Mucosa of descending colon (tissue), 3 donors: ENCODE results near the gene FBN2. TPM values are rescaled to one million over a fixed set of nuclear protein-coding genes. Genes with fewer than 3 reads are reported as not detected.

Source experiments
- ATAC-seq: fragments of 200-7000 bp; cut with Tn5 transposase; one replicate; pipeline ENCODE4 v1.9.1; 2020; ENCODE audit warnings: mild to moderate bottlenecking, moderate library complexity
- DNase-seq, 3 donors: peaks; one replicate each; pipeline ENCODE4 v3.0.0-alpha.2; 2020
- H3K36me3 ChIP-seq: fragments of 200-600 bp; one replicate; pipeline ENCODE4 v1.8.0; 2021; ENCODE audit warnings: low read depth, mild to moderate bottlenecking
- H3K4me1 ChIP-seq: fragments of 200-600 bp; one replicate; pipeline ENCODE4 v1.8.0; 2021; ENCODE audit warnings: low read depth, mild to moderate bottlenecking
- H3K4me3 ChIP-seq: fragments of 200-600 bp; one replicate; pipeline ENCODE4 v1.8.0; 2021; ENCODE audit warnings: mild to moderate bottlenecking
- H3K9me3 ChIP-seq: fragments of 200-600 bp; one replicate; pipeline ENCODE4 v1.8.0; 2021; ENCODE audit warnings: mild to moderate bottlenecking
- intact Hi-C, 2 donors: fragments of 100-400 bp; cut with DNase I in 1 of 2; cut with micrococcal nuclease in 1 of 2; formaldehyde crosslinking; loops; one replicate each; pipeline versions ENCODE4 v1.11.0 to v1.11.1; 2022; cut with DNase I, micrococcal nuclease
- total RNA-seq, 3 donors: library from RNA; stranded (reverse); fragmentation: NEBNext Ultra II Directional in 2 of 3; extraction: Animal tissue kit (Norgen Biotek cat#: 25700) in 2 of 3; gene quantifications; one replicate each; pipeline versions ENCODE4 v1.2.1 to v1.2.4, GENCODE V29; 2021 to 2023
- TF ChIP-seq, protein P1 (sequence below): fragments of 200-600 bp; IDR thresholded peaks from one replicate; pipeline ENCODE4 v1.8.0; 2022; ENCODE audit warnings: antibody characterized with exemption, mild to moderate bottlenecking
- donor health status: DM: no; HTN: no; CAD: no; lungs with moderate emphysema.
- donor health status: DM: no; HTN: no; CAD: no.
- donor health status: DM: no; HTN: yes; CAD: no.

Gene FBN2
- total RNA-seq, 3 donors from 2014 or later = 1.0 to 5.8 (median 1.6) TPM

DNA sequence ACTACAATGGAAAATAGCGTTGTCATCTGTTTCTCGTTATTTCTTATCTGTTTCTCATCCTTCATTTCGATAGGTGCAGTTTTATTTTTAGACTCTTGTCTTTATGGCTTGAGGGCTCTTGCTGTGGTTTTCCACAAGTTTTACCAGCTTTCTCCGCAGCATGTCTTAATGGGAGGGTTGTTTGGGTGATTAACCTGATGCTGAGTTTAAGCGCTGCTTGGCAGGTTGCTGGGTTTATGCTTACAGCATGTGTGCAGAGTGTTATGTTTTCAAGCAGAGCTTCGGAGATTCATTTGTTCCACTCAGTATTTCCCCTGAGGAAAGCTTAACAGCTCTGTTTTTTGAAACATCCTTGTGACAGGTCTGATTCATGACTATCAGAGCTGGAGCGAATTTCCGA is 300.5 kb downstream of the FBN2 start:
- Histone ChIP-seq H3K4me1 (no peaks in the 10 kb centered on the region), H3K36me3 (no peaks in the 10 kb centered on the region), H3K4me3 (no peak overlapping the region), H3K9me3 (no peaks in the 10 kb centered on the region)
- TF ChIP-seq, protein P1, sequence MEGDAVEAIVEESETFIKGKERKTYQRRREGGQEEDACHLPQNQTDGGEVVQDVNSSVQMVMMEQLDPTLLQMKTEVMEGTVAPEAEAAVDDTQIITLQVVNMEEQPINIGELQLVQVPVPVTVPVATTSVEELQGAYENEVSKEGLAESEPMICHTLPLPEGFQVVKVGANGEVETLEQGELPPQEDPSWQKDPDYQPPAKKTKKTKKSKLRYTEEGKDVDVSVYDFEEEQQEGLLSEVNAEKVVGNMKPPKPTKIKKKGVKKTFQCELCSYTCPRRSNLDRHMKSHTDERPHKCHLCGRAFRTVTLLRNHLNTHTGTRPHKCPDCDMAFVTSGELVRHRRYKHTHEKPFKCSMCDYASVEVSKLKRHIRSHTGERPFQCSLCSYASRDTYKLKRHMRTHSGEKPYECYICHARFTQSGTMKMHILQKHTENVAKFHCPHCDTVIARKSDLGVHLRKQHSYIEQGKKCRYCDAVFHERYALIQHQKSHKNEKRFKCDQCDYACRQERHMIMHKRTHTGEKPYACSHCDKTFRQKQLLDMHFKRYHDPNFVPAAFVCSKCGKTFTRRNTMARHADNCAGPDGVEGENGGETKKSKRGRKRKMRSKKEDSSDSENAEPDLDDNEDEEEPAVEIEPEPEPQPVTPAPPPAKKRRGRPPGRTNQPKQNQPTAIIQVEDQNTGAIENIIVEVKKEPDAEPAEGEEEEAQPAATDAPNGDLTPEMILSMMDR = no peak
- ATAC-seq = no peak
- DNase-seq = no peak
- intact Hi-C loops = no loop called here

GRCh38 chr5:128237000-128237399 is 301.0 kb downstream of the FBN2 start:
- ATAC-seq (no peak), DNase-seq (no peak)
- TF ChIP-seq, protein P1 = no peak
- Histone ChIP-seq H3K4me1 (no peaks in the 10 kb centered on the region), H3K4me3 (no peak overlapping the region), H3K36me3 (no peaks in the 10 kb centered on the region), H3K9me3 (no peaks in the 10 kb centered on the region)
- intact Hi-C loops = no loop called here

DNA sequence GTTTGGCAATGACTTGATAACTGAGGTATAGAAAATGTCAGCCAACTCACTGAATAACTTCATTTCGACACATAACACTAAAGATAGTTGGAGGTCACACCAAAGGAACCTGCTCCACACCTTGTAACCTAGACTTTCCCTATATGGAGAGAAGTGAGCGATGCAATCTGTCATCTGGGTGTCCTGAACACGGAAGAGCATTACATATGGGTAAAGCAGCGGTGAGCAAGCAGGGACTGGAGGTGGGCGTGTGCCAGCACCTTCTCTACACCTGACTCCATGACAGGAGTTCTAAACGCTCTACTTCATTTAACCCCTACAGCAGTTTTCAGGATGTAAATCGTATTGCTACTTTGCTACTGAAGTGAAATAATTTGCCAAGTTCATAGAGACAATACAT is 301.7 kb downstream of the FBN2 start:
- no peak overlapping the region for H3K4me3 ChIP-seq
- intact Hi-C loops = no loop called here
- H3K36me3 ChIP-seq = no peaks in the 10 kb centered on the region
- DNase-seq (no peak), ATAC-seq (no peak)
- H3K4me1 ChIP-seq = no peaks in the 10 kb centered on the region
- TF ChIP-seq, protein P1 = no peak
- no peaks in the 10 kb centered on the region for H3K9me3 ChIP-seq

DNA sequence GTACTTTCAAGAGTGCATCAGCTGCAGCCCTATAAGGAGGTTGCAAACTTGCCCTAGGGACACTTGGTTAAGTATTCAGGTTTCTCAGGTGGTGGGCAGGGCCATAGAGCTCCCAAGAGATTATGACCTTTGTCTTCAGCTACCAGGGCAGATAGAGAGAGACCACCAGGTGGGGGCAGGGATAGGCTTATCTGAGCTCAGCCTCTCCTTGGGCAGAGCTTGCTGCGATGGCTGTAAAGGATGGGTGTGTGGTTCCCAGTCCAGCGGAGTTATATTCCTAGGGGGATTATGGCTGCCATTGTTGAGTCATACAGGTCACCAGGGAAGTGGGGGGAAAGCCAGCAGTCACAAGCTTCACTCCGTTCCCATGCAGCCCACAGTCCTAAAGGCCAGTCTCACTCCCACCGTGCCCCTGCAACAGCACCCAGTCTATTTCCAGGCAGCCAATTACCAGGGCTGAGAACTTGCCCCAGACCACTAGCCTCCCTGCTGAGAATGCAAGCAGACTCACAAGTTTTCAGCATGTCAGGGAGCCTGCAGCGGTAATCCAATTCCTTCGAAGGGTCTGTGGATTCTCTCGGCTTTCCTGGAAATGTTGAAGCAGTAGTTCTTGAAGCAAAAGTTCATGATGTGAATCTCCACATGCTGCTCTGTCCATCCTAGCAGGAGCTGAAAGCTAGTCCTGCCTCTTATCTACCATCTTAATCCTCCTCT is 303.0 kb downstream of the FBN2 start:
- ATAC-seq = no peak
- Histone ChIP-seq H3K4me1 (no peaks in the 10 kb centered on the region), H3K36me3 (no peaks in the 10 kb centered on the region), H3K4me3 (no peak overlapping the region), H3K9me3 (no peaks in the 10 kb centered on the region)
- TF ChIP-seq, protein P1 = no peak
- intact Hi-C loops = no loop called here
- DNase-seq = no peak

- no peak for DNase-seq
- no peak for ATAC-seq
- no peaks in the 10 kb centered on the region for H3K4me1 ChIP-seq
- H3K36me3 ChIP-seq = no peaks in the 10 kb centered on the region
- H3K4me3 ChIP-seq = no peak overlapping the region
- H3K9me3 ChIP-seq = no peaks in the 10 kb centered on the region
- TF ChIP-seq, protein P1 = no peak
- intact Hi-C loops = no loop called here
Observed at GRCh38 chr5:128228521-128228920, 309.5 kb downstream of the FBN2 start.
